Measurements from ENCODE around the gene RAB11FIP2.
A peak's percentile ranks its signal among the peaks of the same experiment; 100 is the strongest.
"Not testable (repeated sequence)": the region's sequence is repeated elsewhere in the genome, so short reads cannot be mapped to it uniquely, and the experiment has no call there.

Gene RAB11FIP2

GRCh38 chr10:118046395-118047156 lies at the start of gene RAB11FIP2:
Gene RAB11FIP2 (minus strand): TSS chr10:118046941. CDS start chr10:118046163, 778 bp downstream.
- peak; percentile 50 to 98 (median 94) for DNase-seq

- no peak for DNase-seq
Measured at GRCh38 chr10:118096022-118096421, 49.3 kb upstream of the RAB11FIP2 start.

GRCh38 chr10:118092209-118092608 lies 45.5 kb upstream of the RAB11FIP2 start:
- DNase-seq = no peak

- no peak for DNase-seq
Measured at GRCh38 chr10:118080817-118081216, 34.1 kb upstream of the RAB11FIP2 start.

GRCh38 chr10:118076705-118077104 lies 30.0 kb upstream of the RAB11FIP2 start:
- DNase-seq = no peak

- no peak for DNase-seq
Measured at GRCh38 chr10:118072840-118073239, 26.1 kb upstream of the RAB11FIP2 start.

- DNase-seq = not testable (repeated sequence)
Measured at GRCh38 chr10:118067389-118067788, 20.6 kb upstream of the RAB11FIP2 start.

- no peak for DNase-seq
Measured at GRCh38 chr10:118062798-118063238, 16.1 kb upstream of the RAB11FIP2 start.

GRCh38 chr10:118058371-118058770 lies 11.6 kb upstream of the RAB11FIP2 start:
- DNase-seq = no peak

- DNase-seq = no peak
Measured at GRCh38 chr10:118057361-118057760, 10.6 kb upstream of the RAB11FIP2 start.

- DNase-seq = no peak
Measured at GRCh38 chr10:118054383-118054782, 7.6 kb upstream of the RAB11FIP2 start.

GRCh38 chr10:118052816-118053215 lies 6.1 kb upstream of the RAB11FIP2 start:
- no peak for DNase-seq

GRCh38 chr10:118047880-118048279 lies 1.1 kb upstream of the RAB11FIP2 start:
- DNase-seq = no peak

- peak in 1 of 56 donors; percentile 16 for DNase-seq
Measured at GRCh38 chr10:118047157-118047719, 497 bp upstream of the RAB11FIP2 start.

GRCh38 chr10:118045837-118046394 lies 825 bp downstream of the RAB11FIP2 start:
- peak in 39 of 56 donors; percentile 1 to 68 (median 46) for DNase-seq

- no peak for DNase-seq
Measured at GRCh38 chr10:118045158-118045836, 1.4 kb downstream of the RAB11FIP2 start.

- no peak for DNase-seq
Measured at GRCh38 chr10:118042827-118043242, 3.9 kb downstream of the RAB11FIP2 start.

GRCh38 chr10:118042336-118042735 lies 4.4 kb downstream of the RAB11FIP2 start:
- DNase-seq = no peak

GRCh38 chr10:118041316-118041715 lies 5.4 kb downstream of the RAB11FIP2 start:
- DNase-seq = no peak

- DNase-seq = no peak
Measured at GRCh38 chr10:118036281-118036875, 10.4 kb downstream of the RAB11FIP2 start.

GRCh38 chr10:118035354-118036005 lies 11.3 kb downstream of the RAB11FIP2 start:
- no peak for DNase-seq
